GM12873 (cell line): ENCODE data around the gene SAYSD1.

Source experiments
- TF ChIP-seq, protein P1 (sequence below): IDR thresholded peaks from 2 replicates; pipeline ENCODE4 v1.5.1; 2012; ENCODE audit warnings: low read depth, mild to moderate bottlenecking, moderate library complexity, low read length, control low read depth; ENCODE audit not compliant: insufficient read depth; ENCODE audit errors: missing control alignments

Gene SAYSD1

DNA sequence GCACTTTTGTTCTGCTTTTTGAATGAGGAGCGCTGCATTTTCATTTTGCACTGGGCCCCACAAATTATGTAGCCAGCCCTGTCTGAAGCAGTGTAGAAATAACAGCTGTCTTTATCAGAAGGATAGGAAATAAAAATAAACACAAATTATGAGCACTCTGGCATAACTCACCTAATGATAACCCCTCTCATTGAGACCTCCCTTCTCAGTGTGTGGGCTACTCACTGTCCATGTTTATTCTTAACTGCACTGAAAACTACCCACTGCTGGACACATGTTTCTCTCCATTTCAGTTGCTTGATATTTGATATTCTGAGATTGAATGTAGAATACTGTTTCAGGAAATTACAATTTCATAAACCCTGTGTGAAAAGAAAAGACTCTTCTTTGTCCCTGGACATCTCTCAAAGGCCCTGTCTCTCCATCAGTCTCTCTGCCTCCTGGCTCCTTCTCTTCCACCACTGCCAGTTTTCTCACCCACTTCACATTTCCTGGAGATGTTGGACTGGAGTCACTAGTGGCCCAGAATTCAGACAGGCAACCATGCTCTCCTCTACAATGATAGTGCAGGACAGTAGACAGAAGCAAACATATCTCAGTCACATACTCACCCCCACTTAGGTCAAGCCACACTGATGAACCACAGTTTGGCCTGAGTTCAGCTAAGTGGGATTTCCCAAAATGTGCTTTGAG lies 29.6 kb upstream of the SAYSD1 start:
- TF ChIP-seq, protein P1, sequence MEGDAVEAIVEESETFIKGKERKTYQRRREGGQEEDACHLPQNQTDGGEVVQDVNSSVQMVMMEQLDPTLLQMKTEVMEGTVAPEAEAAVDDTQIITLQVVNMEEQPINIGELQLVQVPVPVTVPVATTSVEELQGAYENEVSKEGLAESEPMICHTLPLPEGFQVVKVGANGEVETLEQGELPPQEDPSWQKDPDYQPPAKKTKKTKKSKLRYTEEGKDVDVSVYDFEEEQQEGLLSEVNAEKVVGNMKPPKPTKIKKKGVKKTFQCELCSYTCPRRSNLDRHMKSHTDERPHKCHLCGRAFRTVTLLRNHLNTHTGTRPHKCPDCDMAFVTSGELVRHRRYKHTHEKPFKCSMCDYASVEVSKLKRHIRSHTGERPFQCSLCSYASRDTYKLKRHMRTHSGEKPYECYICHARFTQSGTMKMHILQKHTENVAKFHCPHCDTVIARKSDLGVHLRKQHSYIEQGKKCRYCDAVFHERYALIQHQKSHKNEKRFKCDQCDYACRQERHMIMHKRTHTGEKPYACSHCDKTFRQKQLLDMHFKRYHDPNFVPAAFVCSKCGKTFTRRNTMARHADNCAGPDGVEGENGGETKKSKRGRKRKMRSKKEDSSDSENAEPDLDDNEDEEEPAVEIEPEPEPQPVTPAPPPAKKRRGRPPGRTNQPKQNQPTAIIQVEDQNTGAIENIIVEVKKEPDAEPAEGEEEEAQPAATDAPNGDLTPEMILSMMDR, result no peak

DNA sequence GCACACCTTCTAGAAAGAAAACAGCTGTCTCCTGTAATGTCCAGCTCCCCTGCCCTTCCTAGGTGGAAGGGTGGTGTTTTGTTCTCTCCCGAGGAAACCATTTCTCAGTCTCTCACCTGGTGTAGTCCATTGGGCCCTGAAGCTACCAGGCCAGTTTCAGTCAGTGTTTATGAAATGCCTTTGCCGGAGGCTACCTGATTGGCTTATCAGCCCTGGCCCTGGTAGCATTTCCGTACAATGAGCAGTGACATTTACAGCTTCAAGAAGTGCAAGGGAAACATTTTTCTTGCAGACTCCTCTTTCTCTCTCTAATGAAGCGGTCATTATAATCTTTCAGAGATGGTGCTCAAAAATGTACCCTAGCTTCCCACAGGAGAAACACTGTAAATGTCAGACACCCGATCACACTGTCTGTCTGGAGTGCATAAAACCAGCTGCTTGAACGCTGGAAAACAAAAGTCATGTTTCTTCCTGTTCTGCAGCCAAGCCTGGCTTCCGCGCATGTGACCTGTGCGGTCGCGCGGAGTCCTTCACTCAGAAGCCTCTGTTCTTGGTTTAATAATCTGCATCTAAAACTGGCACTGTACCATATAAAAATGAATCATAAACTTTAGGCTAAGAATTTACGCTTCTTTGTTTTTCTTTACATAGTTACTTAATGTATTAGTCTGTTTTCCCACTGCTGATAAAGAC lies 28.4 kb upstream of the SAYSD1 start:
- TF ChIP-seq, protein P1, result no peak

DNA sequence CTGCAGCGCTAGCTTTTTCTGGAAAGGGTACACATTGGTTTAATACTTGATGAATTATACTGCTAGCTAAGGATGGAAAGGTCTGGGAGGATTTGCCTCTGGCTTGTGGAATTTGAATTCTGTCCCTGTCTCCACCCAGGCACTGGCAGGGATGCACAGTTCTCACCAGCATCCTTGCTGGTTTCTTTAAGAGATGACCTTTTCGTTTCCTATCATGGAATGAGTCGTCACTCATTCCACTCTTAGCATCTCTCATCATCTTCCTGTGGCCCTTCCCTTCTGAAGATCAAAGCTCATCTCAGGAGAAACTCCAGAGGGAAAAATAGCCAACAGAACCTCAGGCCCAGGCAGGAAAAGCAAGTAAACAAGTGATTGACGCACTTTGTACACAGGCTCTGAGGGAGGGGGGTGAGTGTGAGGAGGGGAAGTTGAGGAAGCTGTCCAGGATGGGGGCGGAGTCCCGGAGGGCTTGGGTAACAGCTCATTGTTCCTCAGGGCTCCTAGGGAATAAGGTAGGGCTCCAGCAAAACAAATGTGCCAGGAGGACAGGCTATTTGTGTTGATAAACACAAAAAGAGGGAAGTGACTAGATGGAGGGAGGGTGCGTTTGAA lies 25.7 kb upstream of the SAYSD1 start:
- TF ChIP-seq, protein P1, result no peak

DNA sequence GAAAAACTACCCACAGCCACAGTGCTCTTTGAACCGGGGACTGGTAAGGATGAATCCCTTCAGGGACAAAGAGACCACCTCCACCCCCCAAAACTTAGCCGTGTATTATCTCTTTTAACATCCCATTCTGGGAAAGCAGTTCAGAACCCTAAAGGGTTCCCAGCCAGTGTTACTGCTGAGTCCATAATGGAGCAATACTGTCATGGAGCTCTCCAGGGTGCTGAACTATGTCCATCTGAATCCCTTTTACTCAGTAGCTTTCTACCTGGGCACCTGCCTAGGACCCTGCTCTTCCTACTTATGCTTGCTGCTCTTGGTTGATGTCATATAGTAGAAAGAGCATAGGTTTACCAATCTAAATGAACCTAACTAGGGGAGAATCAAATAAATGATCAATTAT lies 22.3 kb upstream of the SAYSD1 start:
- TF ChIP-seq, protein P1, result no peak

- TF ChIP-seq, protein P1, result no peak
Measured at GRCh38 chr6:39130691-39131090, 15.7 kb upstream of the SAYSD1 start.

DNA sequence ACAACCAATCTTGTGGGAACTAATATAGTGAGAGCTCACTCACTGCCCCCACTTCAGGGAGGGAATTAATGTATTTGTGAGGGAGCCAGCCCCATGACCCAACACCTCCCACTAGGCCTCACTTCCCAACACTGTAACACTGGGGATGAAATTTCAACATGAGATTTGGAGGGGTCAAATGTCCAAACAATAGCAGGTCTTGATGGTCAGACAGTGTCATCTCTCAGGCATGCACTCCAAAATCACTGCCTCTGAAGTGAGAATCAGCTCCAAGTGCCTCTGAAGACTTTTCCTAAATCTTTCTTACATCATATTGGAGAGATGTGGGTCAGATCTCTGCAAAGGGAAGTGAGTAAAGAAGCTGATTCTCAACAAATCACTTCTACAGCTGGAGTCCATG lies 13.8 kb upstream of the SAYSD1 start:
- TF ChIP-seq, protein P1, result no peak

- TF ChIP-seq, protein P1, result no peak
Measured at GRCh38 chr6:39128106-39128505, 13.1 kb upstream of the SAYSD1 start.
